H9 (cell line): ENCODE results near the gene CRCP. TPM values are rescaled to one million over a fixed set of nuclear protein-coding genes. Genes with fewer than 3 reads are reported as not detected.
A peak's percentile ranks its signal among the peaks of the same experiment; 100 is the strongest.
"Not testable (repeated sequence)": the region's sequence is repeated elsewhere in the genome, so short reads cannot be mapped to it uniquely, and the experiment has no call there.

Source experiments
- DNase-seq: peaks from one replicate; pipeline ENCODE4 v3.0.0-alpha.2; 2017
- H2AFZ ChIP-seq: one replicate; pipeline ENCODE4 v1.6.1; 2013; ENCODE audit warnings: mild to moderate bottlenecking, low read length, control low read depth, moderate library complexity
- H2AK5ac ChIP-seq: 2 replicates; pipeline ENCODE4 v1.6.1; 2013; ENCODE audit warnings: low read length, control low read depth, mixed read lengths; ENCODE audit not compliant: insufficient read length
- H2BK120ac ChIP-seq: one replicate; pipeline ENCODE4 v1.6.1; 2013; ENCODE audit warnings: low read depth, mild to moderate bottlenecking, low read length, control low read depth, inconsistent platforms; ENCODE audit not compliant: poor library complexity, severe bottlenecking
- H2BK12ac ChIP-seq: 2 replicates; pipeline ENCODE4 v1.6.1; 2013; ENCODE audit warnings: low read length, control low read depth, mixed read lengths, low read depth; ENCODE audit not compliant: insufficient read length
- H2BK15ac ChIP-seq: 2 replicates; pipeline ENCODE4 v1.6.1; 2013; ENCODE audit warnings: low read depth, low read length, control low read depth
- H2BK20ac ChIP-seq: one replicate; pipeline ENCODE4 v1.6.1; 2013; ENCODE audit warnings: low read depth, mild to moderate bottlenecking, low read length, control low read depth, inconsistent platforms; ENCODE audit not compliant: poor library complexity, severe bottlenecking
- H2BK5ac ChIP-seq: 2 replicates; pipeline ENCODE4 v1.6.1; 2013; ENCODE audit warnings: low read length, control low read depth, mixed read lengths; ENCODE audit not compliant: insufficient read length
- H3K14ac ChIP-seq: 2 replicates; pipeline ENCODE4 v1.6.1; 2013; ENCODE audit warnings: low read length, control low read depth; ENCODE audit not compliant: insufficient read depth
- H3K18ac ChIP-seq: 2 replicates; pipeline ENCODE4 v1.6.1; 2013; ENCODE audit warnings: low read depth, mild to moderate bottlenecking, mixed read lengths, low read length, control low read depth; ENCODE audit not compliant: insufficient read length
- H3K23ac ChIP-seq: 2 replicates; pipeline ENCODE4 v1.6.1; 2013; ENCODE audit warnings: low read length, control low read depth, mixed read lengths, low read depth; ENCODE audit not compliant: insufficient read length
- H3K23me2 ChIP-seq: 2 replicates; pipeline ENCODE4 v1.6.1; 2013; ENCODE audit warnings: low read depth, mild to moderate bottlenecking, mixed read lengths, low read length, control low read depth; ENCODE audit not compliant: insufficient read length, poor library complexity, severe bottlenecking
- H3K27ac ChIP-seq: 2 replicates; pipeline ENCODE4 v1.5.1; 2013; ENCODE audit warnings: low read length, control low read depth, mixed read lengths, low read depth; ENCODE audit not compliant: insufficient read length
- H3K27me3 ChIP-seq: 2 replicates; pipeline ENCODE4 v1.6.1; 2013; ENCODE audit warnings: low read length, control low read depth, inconsistent platforms; ENCODE audit not compliant: insufficient read depth
- H3K4ac ChIP-seq: 2 replicates; pipeline ENCODE4 v1.6.1; 2013; ENCODE audit warnings: low read depth, mild to moderate bottlenecking, control low read depth, inconsistent platforms, low read length, moderate library complexity
- H3K4me1 ChIP-seq: 2 replicates; pipeline ENCODE4 v1.6.1; 2013; ENCODE audit warnings: low read length, control low read depth, inconsistent platforms; ENCODE audit not compliant: insufficient read depth
- H3K4me2 ChIP-seq: 2 replicates; pipeline ENCODE4 v1.6.1; 2013; ENCODE audit warnings: low read length, control low read depth, mixed read lengths; ENCODE audit not compliant: insufficient read length, insufficient read depth
- H3K56ac ChIP-seq: 2 replicates; pipeline ENCODE4 v1.6.1; 2013; ENCODE audit warnings: low read depth, mild to moderate bottlenecking, mixed read lengths, low read length, control low read depth; ENCODE audit not compliant: insufficient read length
- H3K79me1 ChIP-seq: 2 replicates; pipeline ENCODE4 v1.6.1; 2013; ENCODE audit warnings: low read depth, mild to moderate bottlenecking, moderate library complexity, low read length, control low read depth, inconsistent platforms; ENCODE audit not compliant: insufficient read depth, poor library complexity, severe bottlenecking
- H3K79me2 ChIP-seq: 2 replicates; pipeline ENCODE4 v1.6.1; 2013; ENCODE audit warnings: low read length, control low read depth, inconsistent platforms; ENCODE audit not compliant: insufficient read depth
- H3K9ac ChIP-seq: 2 replicates; pipeline ENCODE4 v1.6.1; 2013; ENCODE audit warnings: low read length, control low read depth, mixed read lengths; ENCODE audit not compliant: insufficient read length; ENCODE audit errors: extremely low read depth
- H3K9me3 ChIP-seq: one replicate; pipeline ENCODE4 v1.6.1; 2013; ENCODE audit warnings: low read depth, low read length, inconsistent platforms; ENCODE audit not compliant: control insufficient read depth
- H3T11ph ChIP-seq: one replicate; pipeline ENCODE4 v1.6.1; 2013; ENCODE audit warnings: mild to moderate bottlenecking, low read length, control low read depth, inconsistent platforms
- H4K20me1 ChIP-seq: one replicate; pipeline ENCODE4 v1.6.1; 2013; ENCODE audit not compliant: control insufficient read depth, insufficient read length, insufficient read depth
- H4K5ac ChIP-seq: 2 replicates; pipeline ENCODE4 v1.6.1; 2013; ENCODE audit warnings: low read depth, mild to moderate bottlenecking, mixed read lengths, low read length, control low read depth; ENCODE audit not compliant: insufficient read length
- H4K8ac ChIP-seq: replicated peaks from 2 replicates; pipeline ENCODE4 v1.6.1; 2013; ENCODE audit warnings: low read length, control low read depth, mixed read lengths, low read depth; ENCODE audit not compliant: insufficient read length
- H4K91ac ChIP-seq: 2 replicates; pipeline ENCODE4 v1.6.1; 2013; ENCODE audit warnings: low read depth, mild to moderate bottlenecking, moderate library complexity, mixed read lengths, low read length, control low read depth; ENCODE audit not compliant: insufficient read length
- H3K27ac Mint-ChIP-seq, 3 experiments: 2 replicates in 2 of 3; 3 replicates in 1 of 3; pipeline ENCODE4 v1.8.0; 2020 to 2021; ENCODE audit warnings: mixed read lengths in 3 of 3, mild to moderate bottlenecking in 1 of 3, moderate library complexity in 1 of 3
- H3K27me3 Mint-ChIP-seq: 2 replicates; pipeline ENCODE4 v1.8.0; 2021; ENCODE audit warnings: low read depth, mild to moderate bottlenecking, moderate library complexity, mixed read lengths
- H3K36me3 Mint-ChIP-seq, 3 experiments: 2 replicates in 2 of 3; 3 replicates in 1 of 3; pipeline ENCODE4 v1.8.0; 2020 to 2021; ENCODE audit warnings: low read depth in 3 of 3, mixed read lengths in 3 of 3; ENCODE audit not compliant: insufficient read depth in 1 of 3
- H3K4me1 Mint-ChIP-seq, 2 experiments: 2 replicates each; pipeline ENCODE4 v1.8.0; 2020; ENCODE audit warnings: mixed read lengths in 2 of 2
- H3K4me3 Mint-ChIP-seq, 2 experiments: 2 replicates in 1 of 2; 3 replicates in 1 of 2; pipeline ENCODE4 v1.8.0; 2020 to 2021; ENCODE audit warnings: mild to moderate bottlenecking in 2 of 2, mixed read lengths in 2 of 2, moderate library complexity in 1 of 2
- H3K9me3 Mint-ChIP-seq, 2 experiments: 2 replicates in 1 of 2; 3 replicates in 1 of 2; pipeline ENCODE4 v1.8.0; 2020; ENCODE audit warnings: mild to moderate bottlenecking in 2 of 2, mixed read lengths in 2 of 2, moderate library complexity in 1 of 2
- CTCF ChIP-seq: fragments of 200-600 bp; sonication (generic); conservative IDR thresholded peaks from 3 replicates; pipeline ENCODE4 v1.8.0; 2021; ENCODE audit warnings: antibody characterized with exemption, mild to moderate bottlenecking
- WGBS: extraction: QIAGEN DNeasy Blood & Tissue Kit; methylation state at CpG from one replicate; pipeline ENCODE4 v1.1.7; 2013; ENCODE audit warnings: missing lambda C conversion rate, low lambda C conversion rate, mixed read lengths; ENCODE audit not compliant: insufficient read length; ENCODE audit errors: extremely low coverage; 5-methylcytosine and 5-hydroxymethylcytosine counted together
- total RNA-seq: library from RNA; stranded (reverse); gene quantifications from 2 replicates; pipeline ENCODE4 v1.2.1, GENCODE V29; 2021

CRCP gene
- total RNA-seq, 1 experiment from 2014 or later: 39.0 TPM

GRCh38 chr7:66123175-66123528 lies 8.5 kb downstream of the CRCP start:
- Histone ChIP-seq H3K79me1 (peaks cover 3% of the 10 kb centered on the region), H3K23me2 (no peaks in the 10 kb centered on the region), H3K27me3 (no peaks in the 10 kb centered on the region), H4K91ac (no peak overlapping the region), H3K9me3 (no peaks in the 10 kb centered on the region), H3K9ac (no peak overlapping the region), H2BK20ac (no peak overlapping the region), H3K18ac (no peak overlapping the region), H2BK120ac (no peak overlapping the region), H3K14ac (no peak overlapping the region), H2BK5ac (no peak overlapping the region), H3K23ac (no peak overlapping the region), H3K4me2 (no peak overlapping the region), H2BK12ac (no peak overlapping the region), H3K27ac (no peak overlapping the region), H3K56ac (no peak overlapping the region), H3K4me1 (no peaks in the 10 kb centered on the region), H4K20me1 (no peaks in the 10 kb centered on the region), H3K79me2 (peaks cover 22% of the 10 kb centered on the region; the same call in 1 of the 2 replicates), H2BK15ac (no peak overlapping the region), H4K5ac (no peak overlapping the region), H2AFZ (no peak overlapping the region), H4K8ac (no peak overlapping the region), H3T11ph (no peak overlapping the region), H2AK5ac (no peak overlapping the region), H3K4ac (no peak overlapping the region)
- no peaks in the 10 kb centered on the region for H3K9me3 Mint-ChIP-seq
- H3K36me3 Mint-ChIP-seq: no peaks in the 10 kb centered on the region; a peak in 2 of 7 replicates
- TF ChIP-seq CTCF: no peak
- H3K4me3 Mint-ChIP-seq: no peak overlapping the region
- DNase-seq: no peak
- H3K4me1 Mint-ChIP-seq: peaks cover 4 to 8% of the 10 kb centered on the region in 2 experiments; a peak in 2 of 4 replicates
- no peak overlapping the region for H3K27ac Mint-ChIP-seq
- no peaks in the 10 kb centered on the region for H3K27me3 Mint-ChIP-seq
- no CpG with 5 or more reads among the region's 9 CpGs for WGBS

GRCh38 chr7:66124569-66124861 lies 9.9 kb downstream of the CRCP start:
- H3K56ac ChIP-seq, H3K4me1 Mint-ChIP-seq, H4K20me1 ChIP-seq, H3K27ac ChIP-seq, H3K36me3 Mint-ChIP-seq, H4K8ac ChIP-seq, H2AK5ac ChIP-seq, H3K18ac ChIP-seq, H2BK120ac ChIP-seq, H3K9me3 ChIP-seq, H3K9me3 Mint-ChIP-seq, H3K4me1 ChIP-seq, H2BK5ac ChIP-seq, H2AFZ ChIP-seq, H3K27me3 Mint-ChIP-seq, H3K79me1 ChIP-seq, H2BK12ac ChIP-seq, H3K9ac ChIP-seq, H4K5ac ChIP-seq, H3K4ac ChIP-seq, H3K4me2 ChIP-seq, H2BK15ac ChIP-seq, DNase-seq, H3K27me3 ChIP-seq, H2BK20ac ChIP-seq, H3T11ph ChIP-seq, H3K4me3 Mint-ChIP-seq, H3K23me2 ChIP-seq, H3K23ac ChIP-seq, H3K14ac ChIP-seq, H4K91ac ChIP-seq: not testable (repeated sequence)
- H3K27ac Mint-ChIP-seq: peak overlapping the region in 1 of 3 experiments; percentile 49; a peak in 2 of 7 replicates
- H3K79me2 ChIP-seq: peaks cover 13% of the 10 kb centered on the region; the same call in 1 of the 2 replicates
- no CpG with 5 or more reads among the region's 5 CpGs for WGBS
